ENCODE data around the gene TBC1D24.

Gene TBC1D24

GRCh38 chr16:2498531-2499253, 23.8 kb downstream of the TBC1D24 start:
- H3K23ac ChIP-seq (ENCODE audit: low read length) = no peak overlapping the region
- H2AFZ ChIP-seq (ENCODE audit: insufficient read depth, low read length, poor library complexity) = no peak overlapping the region

GRCh38 chr16:2499454-2499853, 24.5 kb downstream of the TBC1D24 start:
- Histone ChIP-seq H2BK12ac (ENCODE audit: low read length) (no peak overlapping the region), H4K12ac (ENCODE audit: low read depth, low read length) (no peak overlapping the region), H3K9me3 (ENCODE audit: insufficient read depth, low read depth, low read length) (no peaks in the 10 kb centered on the region), H3K79me2 (ENCODE audit: control insufficient read depth, insufficient read depth, low read length, poor library complexity) (no peaks in the 10 kb centered on the region), H3K4me2 (ENCODE audit: low read length) (no peak overlapping the region), H3K4ac (ENCODE audit: low read depth, low read length) (no peak overlapping the region), H2BK120ac (ENCODE audit: insufficient read depth, low read length, poor library complexity) (no peak overlapping the region), H4K8ac (ENCODE audit: low read depth, low read length) (no peak overlapping the region), H3K23ac (ENCODE audit: low read length) (no peak overlapping the region), H4K91ac (ENCODE audit: low read depth, low read length) (no peak overlapping the region), H3K18ac (ENCODE audit: low read length) (no peak overlapping the region), H2BK5ac (ENCODE audit: low read depth, low read length, poor library complexity) (no peak overlapping the region), H3K27ac (ENCODE audit: low read depth, low read length) (no peak overlapping the region), H3K4me1 (ENCODE audit: control insufficient read depth in 1 of 2, insufficient read depth in 2 of 2, low read length in 2 of 2) (peaks cover 2 to 3% of the 10 kb centered on the region in 2 experiments), H3K36me3 (ENCODE audit: control insufficient read depth in 1 of 2, insufficient read depth in 2 of 2, low read length in 2 of 2) (peaks cover 17 to 20% of the 10 kb centered on the region in 2 experiments), H3K14ac (ENCODE audit: low read length) (no peak overlapping the region), H3K9ac (ENCODE audit: low read length) (no peak overlapping the region), H3K27me3 (ENCODE audit: insufficient read depth, low read length) (no peaks in the 10 kb centered on the region), H2AFZ (ENCODE audit: insufficient read depth, low read length, poor library complexity) (no peak overlapping the region), H3K4me3 (ENCODE audit: low read depth, low read length) (no peak overlapping the region), H3K79me1 (ENCODE audit: low read length) (no peaks in the 10 kb centered on the region), H2AK5ac (ENCODE audit: low read length) (no peak overlapping the region)
- no peak for DNase-seq
- WGBS (ENCODE audit: extremely low coverage, insufficient coverage, insufficient read length) = no CpG with 5 or more reads among the region's 6 CpGs

More at GRCh38 chr16:2498531-2499253, 23.8 kb downstream of the TBC1D24 start:
- no peak overlapping the region for H4K12ac ChIP-seq (ENCODE audit: low read depth, low read length)
- H3K79me2 ChIP-seq (ENCODE audit: control insufficient read depth, insufficient read depth, low read length, poor library complexity) = no peaks in the 10 kb centered on the region
- no peaks in the 10 kb centered on the region for H3K79me1 ChIP-seq (ENCODE audit: low read length)
- no peak overlapping the region for H2AK5ac ChIP-seq (ENCODE audit: low read length)
- H3K27me3 ChIP-seq (ENCODE audit: insufficient read depth, low read length) = no peaks in the 10 kb centered on the region
- no peak overlapping the region for H2BK5ac ChIP-seq (ENCODE audit: low read depth, low read length, poor library complexity)
- DNase-seq = no peak
- no CpG with 5 or more reads among the region's 15 CpGs for WGBS (ENCODE audit: extremely low coverage, insufficient coverage, insufficient read length)
- no peak overlapping the region for H3K18ac ChIP-seq (ENCODE audit: low read length)
- no peak overlapping the region for H3K27ac ChIP-seq (ENCODE audit: low read depth, low read length)
- H2BK12ac ChIP-seq (ENCODE audit: low read length) = no peak overlapping the region
- no peak overlapping the region for H3K4me3 ChIP-seq (ENCODE audit: low read depth, low read length)
- H3K9me3 ChIP-seq (ENCODE audit: insufficient read depth, low read depth, low read length) = no peaks in the 10 kb centered on the region
- H3K9ac ChIP-seq (ENCODE audit: low read length) = no peak overlapping the region
- no peak overlapping the region for H3K4ac ChIP-seq (ENCODE audit: low read depth, low read length)
- no peak overlapping the region for H3K14ac ChIP-seq (ENCODE audit: low read length)
- peaks cover 2 to 3% of the 10 kb centered on the region in 2 experiments for H3K4me1 ChIP-seq (ENCODE audit: control insufficient read depth in 1 of 2, insufficient read depth in 2 of 2, low read length in 2 of 2)
- no peak overlapping the region for H2BK120ac ChIP-seq (ENCODE audit: insufficient read depth, low read length, poor library complexity)
- peaks cover 17 to 20% of the 10 kb centered on the region in 2 experiments for H3K36me3 ChIP-seq (ENCODE audit: control insufficient read depth in 1 of 2, insufficient read depth in 2 of 2, low read length in 2 of 2)
- no peak overlapping the region for H4K8ac ChIP-seq (ENCODE audit: low read depth, low read length)
- no peak overlapping the region for H3K4me2 ChIP-seq (ENCODE audit: low read length)
- no peak overlapping the region for H4K91ac ChIP-seq (ENCODE audit: low read depth, low read length)

GRCh38 chr16:2499890-2500429, 25.0 kb downstream of the TBC1D24 start:
- H3K4me1 ChIP-seq (ENCODE audit: control insufficient read depth in 1 of 2, insufficient read depth in 2 of 2, low read length in 2 of 2) = peaks cover 2 to 3% of the 10 kb centered on the region in 2 experiments
- no peak overlapping the region for H2AFZ ChIP-seq (ENCODE audit: insufficient read depth, low read length, poor library complexity)
- no peaks in the 10 kb centered on the region for H3K79me1 ChIP-seq (ENCODE audit: low read length)
- no peak overlapping the region for H2AK5ac ChIP-seq (ENCODE audit: low read length)
- H2BK12ac ChIP-seq (ENCODE audit: low read length) = no peak overlapping the region
- H3K4me2 ChIP-seq (ENCODE audit: low read length) = no peak overlapping the region
- H3K27me3 ChIP-seq (ENCODE audit: insufficient read depth, low read length) = no peaks in the 10 kb centered on the region
- H3K9ac ChIP-seq (ENCODE audit: low read length) = no peak overlapping the region
- H3K18ac ChIP-seq (ENCODE audit: low read length) = no peak overlapping the region
- no peak overlapping the region for H2BK5ac ChIP-seq (ENCODE audit: low read depth, low read length, poor library complexity)
- no peak overlapping the region for H4K12ac ChIP-seq (ENCODE audit: low read depth, low read length)
- H3K4ac ChIP-seq (ENCODE audit: low read depth, low read length) = no peak overlapping the region
- no peak overlapping the region for H3K14ac ChIP-seq (ENCODE audit: low read length)
- H3K79me2 ChIP-seq (ENCODE audit: control insufficient read depth, insufficient read depth, low read length, poor library complexity) = no peaks in the 10 kb centered on the region
- no CpG with 5 or more reads among the region's 29 CpGs for WGBS (ENCODE audit: extremely low coverage, insufficient coverage, insufficient read length)
- no peak overlapping the region for H2BK120ac ChIP-seq (ENCODE audit: insufficient read depth, low read length, poor library complexity)
- H4K91ac ChIP-seq (ENCODE audit: low read depth, low read length) = no peak overlapping the region
- no peak overlapping the region for H4K8ac ChIP-seq (ENCODE audit: low read depth, low read length)
- H3K9me3 ChIP-seq (ENCODE audit: insufficient read depth, low read depth, low read length) = no peaks in the 10 kb centered on the region
- no peak overlapping the region for H3K4me3 ChIP-seq (ENCODE audit: low read depth, low read length)
- H3K36me3 ChIP-seq (ENCODE audit: control insufficient read depth in 1 of 2, insufficient read depth in 2 of 2, low read length in 2 of 2) = peaks cover 17 to 20% of the 10 kb centered on the region in 2 experiments
- no peak for DNase-seq
- no peak overlapping the region for H3K23ac ChIP-seq (ENCODE audit: low read length)
- no peak overlapping the region for H3K27ac ChIP-seq (ENCODE audit: low read depth, low read length)

- Histone ChIP-seq H3K36me3 (ENCODE audit: control insufficient read depth in 1 of 2, insufficient read depth in 2 of 2, low read length in 2 of 2) (peaks cover 17 to 20% of the 10 kb centered on the region in 2 experiments), H2AK5ac (ENCODE audit: low read length) (no peak overlapping the region), H3K79me1 (ENCODE audit: low read length) (no peaks in the 10 kb centered on the region), H3K4me2 (ENCODE audit: low read length) (no peak overlapping the region), H2BK120ac (ENCODE audit: insufficient read depth, low read length, poor library complexity) (no peak overlapping the region), H3K4ac (ENCODE audit: low read depth, low read length) (no peak overlapping the region), H3K4me1 (ENCODE audit: control insufficient read depth in 1 of 2, insufficient read depth in 2 of 2, low read length in 2 of 2) (peaks cover 2 to 3% of the 10 kb centered on the region in 2 experiments), H3K14ac (ENCODE audit: low read length) (no peak overlapping the region), H2BK5ac (ENCODE audit: low read depth, low read length, poor library complexity) (no peak overlapping the region), H3K23ac (ENCODE audit: low read length) (no peak overlapping the region), H3K27ac (ENCODE audit: low read depth, low read length) (no peak overlapping the region), H4K8ac (ENCODE audit: low read depth, low read length) (no peak overlapping the region), H3K18ac (ENCODE audit: low read length) (no peak overlapping the region), H4K91ac (ENCODE audit: low read depth, low read length) (no peak overlapping the region), H4K12ac (ENCODE audit: low read depth, low read length) (no peak overlapping the region), H2AFZ (ENCODE audit: insufficient read depth, low read length, poor library complexity) (no peak overlapping the region), H3K9me3 (ENCODE audit: insufficient read depth, low read depth, low read length) (no peaks in the 10 kb centered on the region), H3K27me3 (ENCODE audit: insufficient read depth, low read length) (no peaks in the 10 kb centered on the region), H3K9ac (ENCODE audit: low read length) (no peak overlapping the region), H3K4me3 (ENCODE audit: low read depth, low read length) (no peak overlapping the region), H3K79me2 (ENCODE audit: control insufficient read depth, insufficient read depth, low read length, poor library complexity) (no peaks in the 10 kb centered on the region), H2BK12ac (ENCODE audit: low read length) (no peak overlapping the region)
- DNase-seq = no peak
- no CpG with 5 or more reads among the region's 20 CpGs for WGBS (ENCODE audit: extremely low coverage, insufficient coverage, insufficient read length)
These were observed 25.5 kb downstream of the TBC1D24 start for GRCh38 chr16:2500430-2500917.

Data from trophoblast cell (in vitro differentiated cells and primary cell).